A549 (cell line): ENCODE data around the gene LIN7A. TPM values are rescaled to one million over a fixed set of nuclear protein-coding genes. Genes with fewer than 3 reads are reported as not detected.

ENCODE experiments used
- ATAC-seq, 2 experiments: fragments of 200-7000 bp in 1 of 2; fragments of >200 bp in 1 of 2; cut with Nextera tagmentation in 1 of 2; cut with Tn5 transposase in 1 of 2; 3 replicates each; pipeline versions ENCODE4 v1.8.0 to v1.9.1; 2018 to 2020; ENCODE audit warnings: mild to moderate bottlenecking in 1 of 2, moderate library complexity in 1 of 2
- CTCF ChIA-PET: fragments of 300-600 bp; sonication (Branson Sonifier 250); formaldehyde crosslinking; extraction: SDS; loops from one replicate; lab custom pipeline; 2021; ENCODE audit warnings: antibody characterized with exemption, inconsistent platforms; lab: Yijun Ruan, JAX
- POLR2A ChIA-PET: fragments of 350-600 bp; formaldehyde crosslinking; extraction: SDS; loops from one replicate; lab custom pipeline; 2021; ENCODE audit warnings: antibody characterized with exemption, inconsistent platforms; lab: Yijun Ruan, JAX
- DNase-seq, 2 experiments: peaks; one replicate each; pipeline versions ENCODE4 v3.0.0 to v3.0.0-alpha.2; 2011 to 2016; ENCODE audit warnings: low read depth in 1 of 2, low spot score in 1 of 2
- FAIRE-seq: peaks from 2 replicates; lab custom pipeline; 2011; peaks lifted over from hg19 to GRCh38; lab: Jason Lieb, UNC
- H3K27ac ChIP-seq, 2 experiments: fragments of >200 bp; sonication (Bioruptor Twin); formaldehyde crosslinking; 3 replicates each; pipeline ENCODE4 v1.5.1; 2016 to 2017
- H3K4me1 ChIP-seq: fragments of >200 bp; sonication (Bioruptor Twin); formaldehyde crosslinking; 3 replicates; pipeline ENCODE4 v1.6.1; 2016
- H3K4me2 ChIP-seq: fragments of >200 bp; sonication (Bioruptor Twin); formaldehyde crosslinking; 3 replicates; pipeline ENCODE4 v1.6.1; 2016
- H3K4me3 ChIP-seq: fragments of >200 bp; sonication (Bioruptor Twin); formaldehyde crosslinking; 3 replicates; pipeline ENCODE4 v1.5.1; 2016
- H3K9me3 ChIP-seq: fragments of >200 bp; sonication (Bioruptor Twin); formaldehyde crosslinking; 3 replicates; pipeline ENCODE4 v1.6.1; 2016
- BHLHE40 ChIP-seq: IDR thresholded peaks from 2 replicates; pipeline ENCODE4 v1.6.1; 2012; ENCODE audit warnings: low read depth, low read length, inconsistent platforms
- CBX8 ChIP-seq: fragments of 200-600 bp; sonication (generic); IDR thresholded peaks from 2 replicates; pipeline ENCODE4 v1.6.1; 2016
- CHD2 ChIP-seq: fragments of 150-350 bp; IDR thresholded peaks from 2 replicates; pipeline ENCODE4 v1.6.1; 2014; ENCODE audit warnings: low read length; ENCODE audit not compliant: partially characterized antibody
- EHMT2 ChIP-seq: fragments of 200-600 bp; sonication (generic); IDR thresholded peaks from 2 replicates; pipeline ENCODE4 v1.6.1; 2016; ENCODE audit warnings: antibody characterized with exemption, low read depth, mild to moderate bottlenecking, moderate library complexity
- FOSL2 ChIP-seq, 2 experiments: fragments of 450-650 bp in 1 of 2; fragments of >200 bp in 1 of 2; sonication (Bioruptor Twin) in 1 of 2; formaldehyde crosslinking; IDR thresholded peaks; 2 replicates each; pipeline versions ENCODE4 v1.5.0 to v1.6.1; 2016 to 2020; ENCODE audit warnings: mild to moderate bottlenecking in 1 of 2, moderate library complexity in 1 of 2
- GATA3 ChIP-seq: IDR thresholded peaks from 2 replicates; pipeline ENCODE4 v1.6.1; 2012; ENCODE audit warnings: borderline replicate concordance
- JUNB ChIP-seq: fragments of >200 bp; sonication (Bioruptor Twin); formaldehyde crosslinking; IDR thresholded peaks from 2 replicates; pipeline ENCODE4 v1.6.1; 2016
- KDM1A ChIP-seq: fragments of 200-600 bp; sonication (generic); IDR thresholded peaks from 2 replicates; pipeline ENCODE4 v1.6.1; 2016; ENCODE audit warnings: low read depth, mild to moderate bottlenecking
- KDM5A ChIP-seq: fragments of 200-600 bp; sonication (generic); IDR thresholded peaks from 2 replicates; pipeline ENCODE4 v1.6.1; 2016; ENCODE audit warnings: antibody characterized with exemption, mild to moderate bottlenecking
- MYC ChIP-seq: IDR thresholded peaks from 2 replicates; pipeline ENCODE4 v1.6.1; 2012; ENCODE audit warnings: mild to moderate bottlenecking, inconsistent platforms, low read length, improper control_type of control experiment, borderline replicate concordance
- NPAS2 ChIP-seq: fragments of 250-450 bp; sonication (Bioruptor Pico); IDR thresholded peaks from 2 replicates; pipeline ENCODE4 v1.8.0; 2022; ENCODE audit warnings: mild to moderate bottlenecking, moderate library complexity, borderline replicate concordance
- PHF8 ChIP-seq: fragments of 200-600 bp; sonication (generic); IDR thresholded peaks from 2 replicates; pipeline ENCODE4 v1.6.1; 2016; ENCODE audit warnings: low read depth, mild to moderate bottlenecking, antibody characterized with exemption, moderate library complexity, borderline replicate concordance
- POLR2A ChIP-seq: IDR thresholded peaks from 2 replicates; pipeline ENCODE4 v1.6.1; 2012; ENCODE audit warnings: mild to moderate bottlenecking, low read length
- POLR2AphosphoS2 ChIP-seq: conservative IDR thresholded peaks from 2 replicates; pipeline ENCODE4 v1.6.1; 2012; ENCODE audit warnings: low read length, improper control_type of control experiment, inconsistent platforms
- RARB ChIP-seq: fragments of 250-450 bp; sonication (Bioruptor Pico); IDR thresholded peaks from 2 replicates; pipeline ENCODE4 v1.8.0; 2021; ENCODE audit warnings: mild to moderate bottlenecking, moderate library complexity
- RFX5 ChIP-seq: fragments of 450-650 bp; IDR thresholded peaks from 2 replicates; pipeline ENCODE4 v1.7.1; 2014; ENCODE audit warnings: antibody characterized with exemption, mild to moderate bottlenecking, moderate library complexity
- SMC3 ChIP-seq: fragments of >200 bp; sonication (Bioruptor Twin); formaldehyde crosslinking; IDR thresholded peaks from 3 replicates; pipeline ENCODE4 v1.6.1; 2018; ENCODE audit warnings: inconsistent platforms
- ZC3H11A ChIP-seq: fragments of 450-650 bp; IDR thresholded peaks from 2 replicates; pipeline ENCODE4 v1.6.1; 2014; ENCODE audit warnings: antibody characterized with exemption, mild to moderate bottlenecking
- ZSCAN20 ChIP-seq: fragments of 250-450 bp; sonication (Bioruptor Pico); IDR thresholded peaks from 2 replicates; pipeline ENCODE4 v1.8.0; 2022; ENCODE audit warnings: mild to moderate bottlenecking, moderate library complexity
- WGBS: methylation state at CpG from one replicate; pipeline ENCODE4 v1.1.6; 2017; ENCODE audit errors: missing lambda C conversion rate; 5-methylcytosine and 5-hydroxymethylcytosine counted together
- polyA plus RNA-seq, 4 experiments: library from polyadenylated mRNA; depleted of rRNA in 3 of 4; stranded (reverse); fragments of >200 nt; fragmentation: RNase III in 1 of 4; extraction: RNeasy Plus Mini Kit Qiagen cat#74134 plus additional on column Dnase treatment in 1 of 4; gene quantifications; 2 replicates in 3 of 4; 3 replicates in 1 of 4; pipeline ENCODE4 v1.2.3, GENCODE V29; 2011 to 2017
- TF ChIP-seq, protein P1 (sequence below): fragments of 250-450 bp; sonication (Bioruptor Pico); IDR thresholded peaks from 2 replicates; pipeline ENCODE4 v1.5.0; 2020; ENCODE audit warnings: low read depth, mild to moderate bottlenecking, moderate library complexity
- TF ChIP-seq, protein P2 (sequence below): IDR thresholded peaks from 2 replicates; pipeline ENCODE4 v1.6.1; 2012
- TF ChIP-seq, protein P3 (sequence below): IDR thresholded peaks from 2 replicates; pipeline ENCODE4 v1.6.1; 2012

The LIN7A gene
- polyA plus RNA-seq, 2 of the 4 experiments (the other 2 are of a cell fraction): 0.23 to 2.6 TPM

DNA sequence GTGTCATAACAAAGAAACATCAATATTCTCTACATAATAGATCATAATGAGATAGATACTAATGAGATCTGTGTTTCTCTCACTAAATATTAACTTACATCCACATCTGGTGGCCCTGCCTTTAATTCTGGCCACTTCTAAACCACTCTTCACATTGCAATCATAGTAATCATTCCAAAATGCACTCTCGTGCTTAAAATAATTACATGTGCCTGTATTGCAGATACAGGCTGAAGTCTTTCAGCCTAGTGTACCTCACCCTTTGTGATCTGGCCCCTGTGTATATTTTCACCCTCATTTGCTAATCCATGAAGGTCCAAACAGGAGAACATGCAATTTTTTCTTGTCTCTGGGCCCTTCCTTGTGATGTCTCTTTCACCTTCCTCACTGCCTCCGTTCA is 108.0 kb downstream of the LIN7A start:
- H3K9me3 ChIP-seq: no peaks in the 10 kb centered on the region
- no peak overlapping the region for H3K4me2 ChIP-seq
- no peak for FAIRE-seq
- no peak overlapping the region for H3K4me3 ChIP-seq
- no peaks in the 10 kb centered on the region for H3K4me1 ChIP-seq
- H3K27ac ChIP-seq: no peak overlapping the region
- 28% methylated on average over 2 of the region's 2 CpGs for WGBS
- CTCF ChIA-PET: no interaction called here
- ATAC-seq: no peak
- POLR2A ChIA-PET: no interaction called here
- DNase-seq: no peak
- TF ChIP-seq FOSL2 (IDR thresholded peaks at IDR 0.05): no peak
- no peak for TF ChIP-seq FOSL2 (CRISPR knock-in tag; IDR thresholded peaks at IDR 0.05)
- TF ChIP-seq KDM5A: no peak
- TF ChIP-seq, protein P1, sequence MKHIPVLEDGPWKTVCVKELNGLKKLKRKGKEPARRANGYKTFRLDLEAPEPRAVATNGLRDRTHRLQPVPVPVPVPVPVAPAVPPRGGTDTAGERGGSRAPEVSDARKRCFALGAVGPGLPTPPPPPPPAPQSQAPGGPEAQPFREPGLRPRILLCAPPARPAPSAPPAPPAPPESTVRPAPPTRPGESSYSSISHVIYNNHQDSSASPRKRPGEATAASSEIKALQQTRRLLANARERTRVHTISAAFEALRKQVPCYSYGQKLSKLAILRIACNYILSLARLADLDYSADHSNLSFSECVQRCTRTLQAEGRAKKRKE (CRISPR knock-in tag): no peak
- TF ChIP-seq PHF8: no peak
- no peak for TF ChIP-seq MYC
- TF ChIP-seq, all 56 proteins: peak for 0

DNA sequence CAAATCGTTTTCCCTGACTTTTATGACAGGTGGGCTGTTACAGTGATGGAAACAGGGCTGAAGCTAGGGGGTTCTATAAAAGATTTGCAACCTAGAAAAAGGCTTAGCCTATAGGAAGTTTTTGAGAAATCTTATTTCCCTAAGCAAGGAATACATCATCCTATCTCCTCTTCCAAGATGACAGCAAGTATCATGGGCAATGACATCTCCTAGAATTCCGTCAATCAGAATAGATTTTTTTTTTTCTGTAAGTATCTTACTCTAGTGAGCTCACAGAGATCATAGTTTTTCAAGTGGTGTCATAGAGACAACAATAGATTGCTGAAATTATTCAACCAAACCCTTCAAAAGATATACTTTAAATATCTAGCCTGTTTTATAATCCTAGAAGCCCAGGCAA is 112.2 kb downstream of the LIN7A start:
- Histone ChIP-seq H3K9me3 (no peaks in the 10 kb centered on the region; the same call in 2 of the 3 replicates), H3K27ac (no peak overlapping the region), H3K4me1 (no peaks in the 10 kb centered on the region), H3K4me3 (no peak overlapping the region)
- FAIRE-seq (no peak), ATAC-seq (no peak)
- POLR2A ChIA-PET: no interaction called here
- TF ChIP-seq BHLHE40 (no peak), CHD2 (no peak), POLR2AphosphoS2 (no peak), ZC3H11A (no peak), KDM1A (no peak), POLR2A (no peak), ZSCAN20 (no peak), MYC (no peak), GATA3 (no peak), RARB (CRISPR knock-in tag) (no peak), NPAS2 (CRISPR knock-in tag) (no peak), PHF8 (no peak), EHMT2 (no peak), SMC3 (no peak), RFX5 (no peak), JUNB (no peak)
- TF ChIP-seq, protein P2, sequence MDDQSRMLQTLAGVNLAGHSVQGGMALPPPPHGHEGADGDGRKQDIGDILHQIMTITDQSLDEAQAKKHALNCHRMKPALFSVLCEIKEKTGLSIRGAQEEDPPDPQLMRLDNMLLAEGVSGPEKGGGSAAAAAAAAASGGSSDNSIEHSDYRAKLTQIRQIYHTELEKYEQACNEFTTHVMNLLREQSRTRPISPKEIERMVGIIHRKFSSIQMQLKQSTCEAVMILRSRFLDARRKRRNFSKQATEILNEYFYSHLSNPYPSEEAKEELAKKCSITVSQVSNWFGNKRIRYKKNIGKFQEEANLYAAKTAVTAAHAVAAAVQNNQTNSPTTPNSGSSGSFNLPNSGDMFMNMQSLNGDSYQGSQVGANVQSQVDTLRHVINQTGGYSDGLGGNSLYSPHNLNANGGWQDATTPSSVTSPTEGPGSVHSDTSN: no peak
- TF ChIP-seq, protein P3, sequence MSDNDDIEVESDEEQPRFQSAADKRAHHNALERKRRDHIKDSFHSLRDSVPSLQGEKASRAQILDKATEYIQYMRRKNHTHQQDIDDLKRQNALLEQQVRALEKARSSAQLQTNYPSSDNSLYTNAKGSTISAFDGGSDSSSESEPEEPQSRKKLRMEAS: no peak
- TF ChIP-seq, all 56 proteins: peak for 0
- DNase-seq: no peak
- WGBS: 28% methylated on average over 2 of the region's 2 CpGs
- no peak overlapping the region for H3K4me2 ChIP-seq
- CTCF ChIA-PET: interaction anchor here (1.2 kb wide), 1 partner anchor 12 kb away, joined by 4 read pairs; no protein-coding TSS in a partner anchor

DNA sequence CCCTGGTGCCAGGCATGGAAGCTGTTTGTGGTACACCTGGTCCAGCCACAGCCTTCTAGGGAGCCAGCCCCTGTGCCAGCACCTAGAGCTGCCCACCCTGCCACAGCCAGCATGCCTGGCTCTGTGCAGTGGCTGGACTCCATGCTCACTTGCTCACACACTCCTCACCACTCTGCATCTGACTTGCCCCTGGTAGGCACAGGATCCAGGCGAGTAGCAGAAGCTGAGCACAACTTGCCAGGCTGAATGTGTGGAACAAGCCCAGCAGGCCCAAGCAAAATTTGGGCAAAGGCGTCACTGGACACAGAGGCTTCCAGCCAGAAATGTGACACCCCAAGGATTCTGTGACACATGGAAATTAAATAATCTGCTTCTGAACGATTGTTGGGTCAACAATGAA is 114.3 kb downstream of the LIN7A start:
- FAIRE-seq (no peak), ATAC-seq (no peak), DNase-seq (no peak)
- H3K9me3 ChIP-seq: no peaks in the 10 kb centered on the region; the same call in 2 of the 3 replicates
- no peak overlapping the region for H3K4me2 ChIP-seq
- H3K4me1 ChIP-seq: no peaks in the 10 kb centered on the region
- no peak overlapping the region for H3K4me3 ChIP-seq
- TF ChIP-seq CBX8: no peak
- 0 out of 2 replicates have a peak, but pooled peaks have one; percentile 9 for TF ChIP-seq POLR2A
- CTCF ChIA-PET: no interaction called here
- no peak overlapping the region for H3K27ac ChIP-seq
- 42% methylated on average over 3 of the region's 3 CpGs for whole genome bisulfite sequencing
- POLR2A ChIA-PET: no interaction called here
